Osteocyte (in vitro differentiated cells): ENCODE data around the gene NPS. TPM values are rescaled to one million over a fixed set of nuclear protein-coding genes. Genes with fewer than 3 reads are reported as not detected.

Source experiments
- DNase-seq: peaks from one replicate; pipeline ENCODE4 v3.0.0; 2021; ENCODE audit warnings: mixed read lengths; ENCODE audit not compliant: unreplicated experiment; ENCODE audit errors: extremely low spot score
- H3K27ac Mint-ChIP-seq: one replicate; pipeline ENCODE4 v1.8.0; 2021; ENCODE audit warnings: mild to moderate bottlenecking, mixed read lengths; ENCODE audit not compliant: unreplicated experiment
- H3K27me3 Mint-ChIP-seq: one replicate; pipeline ENCODE4 v1.8.0; 2021; ENCODE audit warnings: mixed read lengths; ENCODE audit not compliant: unreplicated experiment
- H3K36me3 Mint-ChIP-seq: one replicate; pipeline ENCODE4 v1.8.0; 2021; ENCODE audit warnings: mixed read lengths; ENCODE audit not compliant: unreplicated experiment
- H3K4me1 Mint-ChIP-seq: one replicate; pipeline ENCODE4 v1.8.0; 2021; ENCODE audit warnings: mixed read lengths; ENCODE audit not compliant: unreplicated experiment
- H3K4me3 Mint-ChIP-seq: one replicate; pipeline ENCODE4 v1.8.0; 2021; ENCODE audit warnings: mild to moderate bottlenecking, moderate library complexity, mixed read lengths; ENCODE audit not compliant: unreplicated experiment
- H3K9me3 Mint-ChIP-seq: one replicate; pipeline ENCODE4 v1.8.0; 2021; ENCODE audit warnings: mixed read lengths; ENCODE audit not compliant: unreplicated experiment
- CTCF ChIP-seq: fragments of 200-600 bp; sonication (generic); IDR thresholded peaks from 2 replicates; pipeline ENCODE4 v1.5.0; 2021; ENCODE audit warnings: antibody characterized with exemption, mild to moderate bottlenecking, moderate library complexity
- total RNA-seq: library from RNA; stranded (reverse); gene quantifications from 2 replicates; pipeline ENCODE4 v1.2.1, GENCODE V29; 2021

Gene NPS
- total RNA-seq, 1 donor from 2014 or later: not detected

GRCh38 chr10:127592586-127592985 is 43.5 kb downstream of the NPS start:
- TF ChIP-seq CTCF: no peak
- H3K9me3 Mint-ChIP-seq: peaks cover 3% of the 10 kb centered on the region
- H3K4me3 Mint-ChIP-seq: no peak overlapping the region
- DNase-seq: no peak
- H3K4me1 Mint-ChIP-seq: no peaks in the 10 kb centered on the region
- no peak overlapping the region for H3K27ac Mint-ChIP-seq
- peaks cover 12% of the 10 kb centered on the region for H3K27me3 Mint-ChIP-seq
- no peaks in the 10 kb centered on the region for H3K36me3 Mint-ChIP-seq

- Mint-ChIP-seq H3K36me3 (no peaks in the 10 kb centered on the region), H3K9me3 (peaks cover 13% of the 10 kb centered on the region), H3K4me3 (no peak overlapping the region), H3K4me1 (no peaks in the 10 kb centered on the region), H3K27ac (no peak overlapping the region), H3K27me3 (no peaks in the 10 kb centered on the region)
- DNase-seq: no peak
- no peak for TF ChIP-seq CTCF
These were observed 51.4 kb downstream of the NPS start for GRCh38 chr10:127600479-127600878.

Other genes starting within 250 kb of the NPS start
- not detected in 2 replicates for gene FOXI2, start 187.9 kb downstream of the NPS start, total RNA-seq